ENCODE data around the gene IAPP. TPM values are rescaled to one million over a fixed set of nuclear protein-coding genes. Genes with fewer than 3 reads are reported as not detected.
A peak's percentile ranks its signal among the peaks of the same experiment; 100 is the strongest.
"Not testable (repeated sequence)": the region's sequence is repeated elsewhere in the genome, so short reads cannot be mapped to it uniquely, and the experiment has no call there.

IAPP gene
- total RNA-seq, 1 experiment from 2014 or later: not detected

GRCh38 chr12:21419009-21419699 lies 46.5 kb downstream of the IAPP start:
- ATAC-seq; BruUV-seq (replicated peaks): not testable (repeated sequence)

GRCh38 chr12:21428241-21428640 lies 55.5 kb downstream of the IAPP start:
- Histone ChIP-seq H3K27me3 (ENCODE audit: insufficient read depth, low read length) (no peaks in the 10 kb centered on the region), H3K27ac (ENCODE audit: low read depth, low read length) (no peak overlapping the region), H3K9me3 (ENCODE audit: control insufficient read depth in 1 of 2, insufficient read depth in 1 of 2, low read depth in 1 of 2, low read length in 2 of 2) (no peaks in the 10 kb centered on the region), H3K9me2 (ENCODE audit: insufficient read depth) (no peaks in the 10 kb centered on the region), H3K4me2 (ENCODE audit: low read length) (no peak overlapping the region), H2AFZ (ENCODE audit: low read depth, low read length, poor library complexity, severe bottlenecking) (peak overlapping the region; percentile 20), H3K4me1 (ENCODE audit: control insufficient read depth in 1 of 2, insufficient read depth in 2 of 2, low read length in 2 of 2) (no peaks in the 10 kb centered on the region), H3K9ac (ENCODE audit: low read length) (no peak overlapping the region), H3K36me3 (ENCODE audit: control insufficient read depth in 1 of 2, insufficient read depth in 2 of 2, low read length in 2 of 2) (no peaks in the 10 kb centered on the region), H3K4me3 (replicated peaks in 1 of 2; ENCODE audit: low read depth in 1 of 2, low read length in 2 of 2) (no peak overlapping the region), H4K20me1 (ENCODE audit: insufficient read depth) (no peaks in the 10 kb centered on the region), H3K79me2 (ENCODE audit: insufficient read depth, low read length) (no peaks in the 10 kb centered on the region)
- DNase-seq (ENCODE audit: low read depth, low spot score) (no peak), ATAC-seq (no peak)
- TF ChIP-seq CTCF (IDR thresholded peaks at IDR 0.05 in 2 of 3, conservative IDR thresholded peaks at IDR 0.05 in 1 of 3; ENCODE audit: borderline replicate concordance in 1 of 3, insufficient read depth in 1 of 3, low read depth in 2 of 3, low read length in 2 of 3) (no peak), YY1 (IDR thresholded peaks at IDR 0.05; ENCODE audit: extremely low read depth, insufficient replicate concordance, low read depth, low read length) (no peak), MAX (IDR thresholded peaks at IDR 0.05) (no peak), EZH2phosphoT487 (IDR thresholded peaks at IDR 0.05; ENCODE audit: borderline replicate concordance) (no peak)
- ChIA-PET CTCF (no interaction called here), POLR2A (interaction anchor here (2.0 kb wide), 1 partner anchor 9 kb away, joined by 9 read pairs; the partner anchor contains the start of gene PYROXD1), RAD21 (ENCODE audit: low non-redundant PET in 1 of 2, low total read pairs in 2 of 2, uncharacterized antibody in 2 of 2, unreplicated experiment in 2 of 2) (no interaction called here)
- no TSS peak for BruUV-seq (replicated peaks)
- intact Hi-C loops (cut with micrococcal nuclease): no loop called here

More at GRCh38 chr12:21419009-21419699, 46.5 kb downstream of the IAPP start:
- H3K27ac ChIP-seq (ENCODE audit: low read depth, low read length); H3K79me2 ChIP-seq (ENCODE audit: insufficient read depth, low read length); H4K20me1 ChIP-seq (ENCODE audit: insufficient read depth); RAD21 ChIA-PET (ENCODE audit: low non-redundant PET in 1 of 2, low total read pairs in 2 of 2, uncharacterized antibody in 2 of 2, unreplicated experiment in 2 of 2); H3K9me2 ChIP-seq (ENCODE audit: insufficient read depth); CTCF ChIA-PET; H3K9ac ChIP-seq (ENCODE audit: low read length); H3K27me3 ChIP-seq (ENCODE audit: insufficient read depth, low read length); H3K4me2 ChIP-seq (ENCODE audit: low read length); DNase-seq (ENCODE audit: low read depth, low spot score); H3K36me3 ChIP-seq (ENCODE audit: control insufficient read depth in 1 of 2, insufficient read depth in 2 of 2, low read length in 2 of 2); H3K4me1 ChIP-seq (ENCODE audit: control insufficient read depth in 1 of 2, insufficient read depth in 2 of 2, low read length in 2 of 2); H3K9me3 ChIP-seq (ENCODE audit: control insufficient read depth in 1 of 2, insufficient read depth in 1 of 2, low read depth in 1 of 2, low read length in 2 of 2); H3K4me3 ChIP-seq (replicated peaks in 1 of 2; ENCODE audit: low read depth in 1 of 2, low read length in 2 of 2); POLR2A ChIA-PET; H2AFZ ChIP-seq (ENCODE audit: low read depth, low read length, poor library complexity, severe bottlenecking): not testable (repeated sequence)
- intact Hi-C loops (cut with micrococcal nuclease): loop anchor here (10.0 kb wide), 1 partner anchor 54 kb away; no protein-coding TSS in a partner anchor

Other genes starting within 250 kb of the IAPP start
- 0.32 TPM for gene SLCO1B1, start 241.7 kb upstream of the IAPP start, total RNA-seq (2021; ENCODE audit: unreplicated experiment)
- 0.49 TPM for gene SLCO1A2, start 38.0 kb upstream of the IAPP start, total RNA-seq (2021; ENCODE audit: unreplicated experiment)
- 17.3 TPM for gene PYROXD1, start 64.8 kb downstream of the IAPP start, total RNA-seq (2021; ENCODE audit: unreplicated experiment)
- 21.3 TPM for gene RECQL, start 128.7 kb downstream of the IAPP start, total RNA-seq (2021; ENCODE audit: unreplicated experiment)
- 43.5 TPM for gene GOLT1B, start 128.9 kb downstream of the IAPP start, total RNA-seq (2021; ENCODE audit: unreplicated experiment)
- gene SPX, start 153.4 kb downstream of the IAPP start, total RNA-seq (2021; ENCODE audit: unreplicated experiment): 0.76 TPM
- gene GYS2, start 231.9 kb downstream of the IAPP start, total RNA-seq (2021; ENCODE audit: unreplicated experiment): not detected